ENCODE data around the gene RHBDL1. TPM values are rescaled to one million over a fixed set of nuclear protein-coding genes. Genes with fewer than 3 reads are reported as not detected.
A peak's percentile ranks its signal among the peaks of the same experiment; 100 is the strongest.

RHBDL1 gene
- total and polyA plus RNA-seq, 9 of the 15 experiments (the other 6 are each of a cell fraction or from before 2014, with no cell fraction given), result 0.03 to 5.6 (median 1.3) TPM; not detected in 1

DNA sequence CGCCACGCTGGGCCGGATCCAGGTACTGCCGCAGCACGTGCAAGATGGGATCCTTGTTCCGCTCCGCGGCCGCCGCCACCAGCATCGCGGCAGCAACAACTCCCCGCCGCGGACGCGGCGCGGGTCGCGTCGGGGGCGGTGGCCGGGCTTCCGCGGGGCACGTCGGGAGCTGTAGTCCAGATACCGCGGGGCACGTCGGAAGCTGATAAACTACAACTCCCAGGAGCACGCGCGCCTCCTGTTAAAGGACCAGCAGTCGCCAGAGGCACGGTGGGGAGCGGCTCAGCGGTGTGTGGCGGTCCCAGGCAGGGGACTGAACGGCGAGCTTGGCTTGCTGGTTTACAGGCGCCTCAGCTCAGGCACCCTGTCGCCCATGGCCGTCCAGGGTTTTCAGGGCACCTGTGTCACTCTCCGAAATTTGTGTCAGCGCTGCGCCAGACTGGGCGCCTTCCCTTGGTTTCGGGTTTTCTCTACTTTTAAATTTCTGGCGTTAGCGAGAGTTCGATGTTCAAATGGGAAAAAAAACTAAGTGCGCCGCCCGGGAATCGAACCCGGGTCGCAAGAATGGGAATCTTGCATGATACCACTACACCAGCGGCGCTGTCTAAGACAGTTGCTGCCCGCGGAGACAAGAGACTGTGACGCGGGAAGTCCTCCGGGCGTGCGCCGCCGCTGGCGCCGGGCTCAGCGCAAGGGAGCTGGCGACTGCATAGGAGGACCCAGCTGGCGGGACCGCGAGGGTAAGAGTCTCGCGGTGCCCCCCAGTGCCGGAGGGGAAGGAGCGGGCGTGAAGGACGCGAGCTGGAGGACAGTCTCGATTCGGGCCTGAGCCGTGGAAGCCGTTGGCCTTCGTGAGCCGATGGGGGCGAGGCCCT is 39.0 kb upstream of the RHBDL1 start, which contains the start of gene METTL26 (continued):
- TF ChIP-seq ZNF41 (CRISPR knock-in tag; conservative IDR thresholded peaks at IDR 0.05) (no peak), EP300 (IDR thresholded peaks at IDR 0.05; ENCODE audit: low read length) (peak; percentile 69), ZNF347 (CRISPR knock-in tag; IDR thresholded peaks at IDR 0.05; ENCODE audit: low read depth) (no peak), PRPF4 (IDR thresholded peaks at IDR 0.05; ENCODE audit: insufficient read depth, low read depth, low read length, poor library complexity, severe bottlenecking) (no peak), ZNF764 (CRISPR knock-in tag; IDR thresholded peaks at IDR 0.05; ENCODE audit: low read depth) (no peak), POU5F1 (IDR thresholded peaks at IDR 0.05; ENCODE audit: borderline replicate concordance, low read depth, low read length, partially characterized antibody) (peak; percentile 60), YBX1 (IDR thresholded peaks at IDR 0.05) (no peak), CREBBP (IDR thresholded peaks at IDR 0.05; ENCODE audit: low read depth, low read length) (no peak), TBP (optimal IDR thresholded peaks at IDR 0.05; ENCODE audit: low read depth, low read length) (peak; percentile 100), NEUROD1 (IDR thresholded peaks at IDR 0.05; ENCODE audit: borderline replicate concordance, low read depth, low read length, partially characterized antibody) (peak; percentile 80), RBM34 (IDR thresholded peaks at IDR 0.05; ENCODE audit: borderline replicate concordance, insufficient read depth, low read length) (no peak), CHD4 (IDR thresholded peaks at IDR 0.05; ENCODE audit: insufficient read depth, insufficient replicate concordance, low read depth, low read length, poor library complexity, severe bottlenecking) (no peak), BCL6 (CRISPR knock-in tag; IDR thresholded peaks at IDR 0.05) (no peak)
- TF ChIP-seq, protein P1, sequence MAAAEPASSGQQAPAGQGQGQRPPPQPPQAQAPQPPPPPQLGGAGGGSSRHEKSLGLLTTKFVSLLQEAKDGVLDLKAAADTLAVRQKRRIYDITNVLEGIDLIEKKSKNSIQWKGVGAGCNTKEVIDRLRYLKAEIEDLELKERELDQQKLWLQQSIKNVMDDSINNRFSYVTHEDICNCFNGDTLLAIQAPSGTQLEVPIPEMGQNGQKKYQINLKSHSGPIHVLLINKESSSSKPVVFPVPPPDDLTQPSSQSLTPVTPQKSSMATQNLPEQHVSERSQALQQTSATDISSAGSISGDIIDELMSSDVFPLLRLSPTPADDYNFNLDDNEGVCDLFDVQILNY (CRISPR knock-in tag; IDR thresholded peaks at IDR 0.05), result peak; percentile 70; the same call in 1 of the 2 replicates
- TF ChIP-seq, protein P2, sequence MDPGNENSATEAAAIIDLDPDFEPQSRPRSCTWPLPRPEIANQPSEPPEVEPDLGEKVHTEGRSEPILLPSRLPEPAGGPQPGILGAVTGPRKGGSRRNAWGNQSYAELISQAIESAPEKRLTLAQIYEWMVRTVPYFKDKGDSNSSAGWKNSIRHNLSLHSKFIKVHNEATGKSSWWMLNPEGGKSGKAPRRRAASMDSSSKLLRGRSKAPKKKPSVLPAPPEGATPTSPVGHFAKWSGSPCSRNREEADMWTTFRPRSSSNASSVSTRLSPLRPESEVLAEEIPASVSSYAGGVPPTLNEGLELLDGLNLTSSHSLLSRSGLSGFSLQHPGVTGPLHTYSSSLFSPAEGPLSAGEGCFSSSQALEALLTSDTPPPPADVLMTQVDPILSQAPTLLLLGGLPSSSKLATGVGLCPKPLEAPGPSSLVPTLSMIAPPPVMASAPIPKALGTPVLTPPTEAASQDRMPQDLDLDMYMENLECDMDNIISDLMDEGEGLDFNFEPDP (CRISPR knock-in tag; IDR thresholded peaks at IDR 0.05), result no peak
- TF ChIP-seq, protein P3, sequence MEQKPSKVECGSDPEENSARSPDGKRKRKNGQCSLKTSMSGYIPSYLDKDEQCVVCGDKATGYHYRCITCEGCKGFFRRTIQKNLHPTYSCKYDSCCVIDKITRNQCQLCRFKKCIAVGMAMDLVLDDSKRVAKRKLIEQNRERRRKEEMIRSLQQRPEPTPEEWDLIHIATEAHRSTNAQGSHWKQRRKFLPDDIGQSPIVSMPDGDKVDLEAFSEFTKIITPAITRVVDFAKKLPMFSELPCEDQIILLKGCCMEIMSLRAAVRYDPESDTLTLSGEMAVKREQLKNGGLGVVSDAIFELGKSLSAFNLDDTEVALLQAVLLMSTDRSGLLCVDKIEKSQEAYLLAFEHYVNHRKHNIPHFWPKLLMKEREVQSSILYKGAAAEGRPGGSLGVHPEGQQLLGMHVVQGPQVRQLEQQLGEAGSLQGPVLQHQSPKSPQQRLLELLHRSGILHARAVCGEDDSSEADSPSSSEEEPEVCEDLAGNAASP (IDR thresholded peaks at IDR 0.05), result no peak
- TF ChIP-seq, protein P4, sequence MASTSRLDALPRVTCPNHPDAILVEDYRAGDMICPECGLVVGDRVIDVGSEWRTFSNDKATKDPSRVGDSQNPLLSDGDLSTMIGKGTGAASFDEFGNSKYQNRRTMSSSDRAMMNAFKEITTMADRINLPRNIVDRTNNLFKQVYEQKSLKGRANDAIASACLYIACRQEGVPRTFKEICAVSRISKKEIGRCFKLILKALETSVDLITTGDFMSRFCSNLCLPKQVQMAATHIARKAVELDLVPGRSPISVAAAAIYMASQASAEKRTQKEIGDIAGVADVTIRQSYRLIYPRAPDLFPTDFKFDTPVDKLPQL (IDR thresholded peaks at IDR 0.05; ENCODE audit: extremely low read depth, insufficient read length), result no peak
- TF ChIP-seq, protein P5, sequence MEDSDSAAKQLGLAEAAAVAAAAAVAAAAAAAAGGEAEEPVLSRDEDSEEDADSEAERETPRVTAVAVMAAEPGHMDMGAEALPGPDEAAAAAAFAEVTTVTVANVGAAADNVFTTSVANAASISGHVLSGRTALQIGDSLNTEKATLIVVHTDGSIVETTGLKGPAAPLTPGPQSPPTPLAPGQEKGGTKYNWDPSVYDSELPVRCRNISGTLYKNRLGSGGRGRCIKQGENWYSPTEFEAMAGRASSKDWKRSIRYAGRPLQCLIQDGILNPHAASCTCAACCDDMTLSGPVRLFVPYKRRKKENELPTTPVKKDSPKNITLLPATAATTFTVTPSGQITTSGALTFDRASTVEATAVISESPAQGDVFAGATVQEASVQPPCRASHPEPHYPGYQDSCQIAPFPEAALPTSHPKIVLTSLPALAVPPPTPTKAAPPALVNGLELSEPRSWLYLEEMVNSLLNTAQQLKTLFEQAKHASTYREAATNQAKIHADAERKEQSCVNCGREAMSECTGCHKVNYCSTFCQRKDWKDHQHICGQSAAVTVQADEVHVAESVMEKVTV (CRISPR knock-in tag; IDR thresholded peaks at IDR 0.05), result no peak
- TF ChIP-seq, protein P6, sequence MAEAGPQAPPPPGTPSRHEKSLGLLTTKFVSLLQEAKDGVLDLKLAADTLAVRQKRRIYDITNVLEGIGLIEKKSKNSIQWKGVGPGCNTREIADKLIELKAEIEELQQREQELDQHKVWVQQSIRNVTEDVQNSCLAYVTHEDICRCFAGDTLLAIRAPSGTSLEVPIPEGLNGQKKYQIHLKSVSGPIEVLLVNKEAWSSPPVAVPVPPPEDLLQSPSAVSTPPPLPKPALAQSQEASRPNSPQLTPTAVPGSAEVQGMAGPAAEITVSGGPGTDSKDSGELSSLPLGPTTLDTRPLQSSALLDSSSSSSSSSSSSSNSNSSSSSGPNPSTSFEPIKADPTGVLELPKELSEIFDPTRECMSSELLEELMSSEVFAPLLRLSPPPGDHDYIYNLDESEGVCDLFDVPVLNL (CRISPR knock-in tag; IDR thresholded peaks at IDR 0.05; ENCODE audit: low read depth), result 0 out of 2 replicates have a peak, but pooled peaks have one; percentile 34

Data from K562 (cell line).